Measurements from ENCODE around the gene SLC13A3. TPM values are rescaled to one million over a fixed set of nuclear protein-coding genes. Genes with fewer than 3 reads are reported as not detected.

The SLC13A3 gene
- total RNA-seq, 2 experiments from 2014 or later, result not detected

DNA sequence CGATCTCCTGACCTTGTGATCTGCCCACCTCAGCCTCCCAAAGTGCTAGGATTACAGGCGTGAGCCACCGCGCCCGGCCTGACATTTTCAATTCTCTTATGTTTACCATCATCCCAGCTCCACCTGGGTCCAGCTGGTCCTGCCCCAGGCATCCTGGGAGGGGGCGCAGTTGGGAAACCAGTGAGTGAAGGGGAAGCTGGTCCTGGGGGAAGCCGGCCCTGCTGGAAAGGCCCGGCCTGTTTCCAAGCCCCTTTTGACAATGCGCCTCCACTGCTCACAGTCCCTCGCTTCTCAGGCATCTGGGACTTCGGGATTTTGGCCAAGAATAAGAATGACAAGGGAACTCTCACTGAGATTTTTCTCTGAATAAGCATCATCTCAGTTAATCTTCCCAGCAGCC, 14.2 kb downstream of the SLC13A3 start:
- Mint-ChIP-seq H3K36me3 (ENCODE audit: low read depth) (no peaks in the 10 kb centered on the region), H3K4me1 (ENCODE audit: low read depth) (no peaks in the 10 kb centered on the region), H3K27me3 (ENCODE audit: low read depth) (peaks cover 7% of the 10 kb centered on the region), H3K27ac (no peak overlapping the region), H3K4me3 (no peak overlapping the region), H3K9me3 (no peaks in the 10 kb centered on the region)
- no peak for DNase-seq
- CTCF ChIA-PET, result no interaction called here
- intact Hi-C loops (cut with micrococcal nuclease), result no loop called here

DNA sequence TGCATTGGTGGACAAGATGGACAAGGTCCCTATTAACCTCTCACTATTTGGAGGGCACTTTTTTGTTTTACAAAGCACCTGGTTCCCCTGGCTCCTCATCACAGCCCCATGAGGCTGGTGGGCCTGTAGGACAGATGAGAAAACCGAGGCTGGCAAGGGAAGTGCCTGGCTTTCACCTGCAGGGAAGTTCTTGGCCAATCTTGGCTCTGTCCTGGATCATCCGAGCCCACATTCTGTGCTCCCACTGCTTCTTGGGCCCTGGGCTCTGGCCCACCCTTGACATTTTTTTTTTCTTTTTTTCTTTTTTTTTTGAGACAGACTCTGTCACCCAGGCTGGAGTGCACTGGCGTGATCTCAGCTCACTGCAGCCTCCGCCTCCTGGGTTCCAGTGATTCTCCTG, 14.7 kb downstream of the SLC13A3 start:
- H3K27ac Mint-ChIP-seq, result no peak overlapping the region
- no peaks in the 10 kb centered on the region for H3K9me3 Mint-ChIP-seq
- no peak overlapping the region for H3K4me3 Mint-ChIP-seq
- H3K4me1 Mint-ChIP-seq (ENCODE audit: low read depth), result no peaks in the 10 kb centered on the region
- DNase-seq, result no peak
- H3K36me3 Mint-ChIP-seq (ENCODE audit: low read depth), result no peaks in the 10 kb centered on the region
- CTCF ChIA-PET, result no interaction called here
- H3K27me3 Mint-ChIP-seq (ENCODE audit: low read depth), result peaks cover 7% of the 10 kb centered on the region
- intact Hi-C loops (cut with micrococcal nuclease), result no loop called here

DNA sequence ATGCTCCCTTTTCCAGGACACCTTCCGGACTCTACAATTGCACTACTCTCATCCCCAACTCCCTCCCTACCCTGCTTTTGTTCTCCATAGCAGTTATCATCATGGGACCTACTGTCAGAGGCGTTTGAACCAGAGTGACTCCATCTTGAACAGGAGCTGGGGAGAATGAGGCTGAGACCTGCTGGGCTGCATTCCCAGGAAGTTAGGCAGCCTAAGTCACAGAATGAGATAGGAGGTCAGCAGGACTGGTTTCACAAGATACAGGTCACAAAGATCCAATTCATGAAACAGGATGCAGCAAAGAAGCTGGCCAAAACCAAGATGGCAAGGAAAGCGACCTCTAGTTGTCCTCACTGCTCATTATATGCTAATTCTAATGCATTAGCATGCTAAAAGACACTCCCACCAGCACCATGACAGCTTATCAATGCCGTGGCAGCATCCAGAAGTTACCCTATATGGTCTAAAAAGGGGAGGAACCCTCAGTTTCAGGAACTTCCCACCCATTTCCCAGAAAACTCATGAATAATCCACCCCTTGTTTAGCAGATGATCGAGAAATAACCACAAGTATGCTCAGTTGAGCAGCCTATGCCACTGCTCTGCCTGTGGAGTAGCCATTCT, 15.6 kb downstream of the SLC13A3 start:
- CTCF ChIA-PET, result no interaction called here
- DNase-seq, result no peak
- Mint-ChIP-seq H3K9me3 (no peaks in the 10 kb centered on the region), H3K4me3 (no peak overlapping the region), H3K27me3 (ENCODE audit: low read depth) (peaks cover 7% of the 10 kb centered on the region), H3K36me3 (ENCODE audit: low read depth) (no peaks in the 10 kb centered on the region), H3K4me1 (ENCODE audit: low read depth) (no peaks in the 10 kb centered on the region), H3K27ac (no peak overlapping the region)
- intact Hi-C loops (cut with micrococcal nuclease), result no loop called here

DNA sequence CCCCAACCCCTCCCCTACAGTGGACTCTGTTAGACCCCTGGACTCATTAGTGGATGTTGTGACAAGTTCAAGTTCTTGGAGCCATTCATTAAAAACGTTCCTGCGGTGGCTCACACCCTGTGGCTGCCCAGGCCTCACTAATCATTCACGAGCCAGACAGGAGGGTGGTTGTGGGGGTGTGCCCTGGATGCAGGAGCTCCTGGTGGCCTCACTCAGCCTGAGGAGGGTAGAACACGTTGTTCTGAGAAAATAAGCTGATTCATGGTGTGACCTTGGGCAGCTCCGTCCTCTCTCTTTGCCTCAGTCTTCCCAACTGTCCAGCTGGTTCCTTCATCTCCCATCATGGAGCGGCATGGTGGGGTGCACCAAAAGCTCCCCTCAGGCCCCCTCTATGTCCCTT, 16.7 kb downstream of the SLC13A3 start:
- Mint-ChIP-seq H3K4me1 (ENCODE audit: low read depth) (no peaks in the 10 kb centered on the region), H3K36me3 (ENCODE audit: low read depth) (no peaks in the 10 kb centered on the region), H3K4me3 (no peak overlapping the region), H3K27me3 (ENCODE audit: low read depth) (peaks cover 6% of the 10 kb centered on the region), H3K27ac (no peak overlapping the region), H3K9me3 (peaks cover 4% of the 10 kb centered on the region)
- no peak for DNase-seq
- intact Hi-C loops (cut with micrococcal nuclease), result no loop called here
- CTCF ChIA-PET, result no interaction called here

DNA sequence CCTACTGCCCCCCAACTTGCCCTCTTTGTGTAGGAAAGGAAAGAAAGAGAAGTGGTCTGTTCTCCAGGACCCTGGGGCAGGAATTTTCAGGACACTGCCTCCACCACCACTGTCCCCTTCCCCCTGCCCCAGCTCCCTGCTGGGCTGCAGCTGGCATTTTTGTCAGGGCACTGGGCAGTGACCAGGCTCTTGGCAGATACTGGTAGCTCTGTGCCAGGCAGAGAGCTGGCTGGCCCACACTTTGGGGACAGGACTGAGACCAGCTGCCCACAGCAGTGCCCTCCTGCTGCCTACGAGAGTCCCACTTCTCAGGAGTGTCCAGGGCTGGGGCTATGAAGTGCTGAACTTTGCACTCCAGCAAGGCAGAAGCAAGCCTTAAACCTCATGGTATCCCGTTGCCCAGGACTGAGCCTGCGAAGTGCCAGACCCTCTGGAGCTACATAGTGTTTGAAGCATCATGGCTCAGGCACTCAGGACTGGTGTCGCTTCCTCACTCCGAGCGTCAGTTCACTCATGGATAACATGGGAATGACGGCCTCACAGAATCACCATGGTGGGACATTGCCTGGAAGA, 19.3 kb downstream of the SLC13A3 start:
- Mint-ChIP-seq H3K27ac (no peak overlapping the region), H3K4me3 (no peak overlapping the region), H3K4me1 (ENCODE audit: low read depth) (no peaks in the 10 kb centered on the region), H3K36me3 (ENCODE audit: low read depth) (no peaks in the 10 kb centered on the region), H3K27me3 (ENCODE audit: low read depth) (peaks cover 10% of the 10 kb centered on the region), H3K9me3 (peaks cover 6% of the 10 kb centered on the region)
- intact Hi-C loops (cut with micrococcal nuclease), result no loop called here
- CTCF ChIA-PET, result no interaction called here
- no peak for DNase-seq

DNA sequence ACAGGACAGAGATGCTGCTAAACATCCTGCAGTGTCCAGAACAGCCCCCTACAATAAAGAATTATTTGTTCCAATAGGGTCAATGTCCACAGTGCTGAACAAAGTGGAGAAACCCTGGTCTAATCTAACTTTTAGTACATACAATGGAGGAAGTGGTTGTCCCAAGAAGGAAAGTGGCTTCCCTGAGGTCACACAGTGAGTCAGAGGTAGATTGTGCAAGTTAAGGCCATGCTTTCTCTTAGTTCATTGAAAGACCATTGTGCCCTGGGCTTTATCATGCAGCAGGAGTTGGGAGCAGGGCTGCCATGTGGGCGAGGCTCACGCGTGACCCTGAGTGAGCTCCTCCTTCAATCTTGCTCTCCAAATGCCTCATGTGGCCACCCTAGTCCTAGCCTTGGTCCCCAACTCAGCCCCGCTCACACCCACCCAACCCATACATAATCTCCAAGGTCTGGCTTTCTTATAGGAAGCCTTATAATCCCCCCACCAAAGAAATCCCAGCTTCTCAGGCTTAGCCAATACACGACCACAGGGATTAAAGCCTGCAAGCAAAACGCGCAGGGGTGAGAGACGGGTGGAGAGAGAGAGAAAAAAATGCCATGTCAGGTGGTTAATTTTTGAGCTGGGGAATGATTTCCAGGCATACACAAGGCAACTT, 19.9 kb downstream of the SLC13A3 start:
- DNase-seq, result no peak
- no peak overlapping the region for H3K4me3 Mint-ChIP-seq
- no peaks in the 10 kb centered on the region for H3K36me3 Mint-ChIP-seq (ENCODE audit: low read depth)
- peaks cover 6% of the 10 kb centered on the region for H3K9me3 Mint-ChIP-seq
- peaks cover 13% of the 10 kb centered on the region for H3K27me3 Mint-ChIP-seq (ENCODE audit: low read depth)
- CTCF ChIA-PET, result no interaction called here
- no peaks in the 10 kb centered on the region for H3K4me1 Mint-ChIP-seq (ENCODE audit: low read depth)
- no peak overlapping the region for H3K27ac Mint-ChIP-seq
- intact Hi-C loops (cut with micrococcal nuclease), result no loop called here

DNA sequence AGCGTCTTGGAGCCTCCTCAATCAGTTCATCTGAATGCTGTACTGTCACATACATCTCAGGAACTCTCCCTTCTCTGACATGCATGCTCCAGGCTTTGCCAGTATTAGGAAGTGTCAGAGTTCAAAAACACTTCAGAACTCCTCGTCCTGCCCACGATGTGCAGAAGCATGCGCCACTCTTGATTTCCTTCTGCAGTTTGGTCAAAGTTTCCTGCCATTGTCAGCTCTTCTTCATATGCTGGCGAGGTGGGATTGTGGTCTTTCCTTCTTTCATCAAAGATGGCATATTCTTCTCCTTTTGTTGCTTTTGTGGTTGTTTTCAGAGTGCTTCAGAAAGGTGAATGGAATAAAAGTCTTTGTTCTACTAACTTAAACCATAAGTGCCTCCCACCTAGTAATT, 21.0 kb downstream of the SLC13A3 start:
- peaks cover 11% of the 10 kb centered on the region for H3K9me3 Mint-ChIP-seq
- no peak for DNase-seq
- H3K4me1 Mint-ChIP-seq (ENCODE audit: low read depth), result no peaks in the 10 kb centered on the region
- H3K27me3 Mint-ChIP-seq (ENCODE audit: low read depth), result peaks cover 19% of the 10 kb centered on the region
- no peaks in the 10 kb centered on the region for H3K36me3 Mint-ChIP-seq (ENCODE audit: low read depth)
- intact Hi-C loops (cut with micrococcal nuclease), result no loop called here
- CTCF ChIA-PET, result no interaction called here
- no peak overlapping the region for H3K4me3 Mint-ChIP-seq
- H3K27ac Mint-ChIP-seq, result no peak overlapping the region

DNA sequence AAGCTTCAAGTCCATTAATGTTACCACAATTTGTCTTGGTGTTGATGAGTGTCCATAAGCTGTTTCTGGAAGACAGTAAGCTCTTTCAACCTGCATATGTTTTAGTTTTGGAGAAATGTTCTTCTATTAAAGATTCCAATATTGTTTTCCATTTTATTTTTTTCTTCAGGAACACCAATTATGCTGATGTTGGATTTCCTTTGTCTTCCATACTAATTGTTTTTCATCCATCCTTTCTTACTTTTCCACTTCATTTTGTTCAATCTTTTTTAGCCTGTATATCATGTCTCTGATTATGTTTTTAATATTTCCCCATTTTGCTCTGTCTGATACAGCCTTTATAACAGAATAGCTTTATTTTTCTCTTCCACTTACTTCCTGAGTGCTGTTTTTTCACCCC, 21.9 kb downstream of the SLC13A3 start:
- Mint-ChIP-seq H3K36me3 (ENCODE audit: low read depth) (no peaks in the 10 kb centered on the region), H3K27ac (no peak overlapping the region), H3K4me1 (ENCODE audit: low read depth) (no peaks in the 10 kb centered on the region), H3K4me3 (no peak overlapping the region), H3K27me3 (ENCODE audit: low read depth) (peaks cover 19% of the 10 kb centered on the region), H3K9me3 (peaks cover 11% of the 10 kb centered on the region)
- CTCF ChIA-PET, result no interaction called here
- intact Hi-C loops (cut with micrococcal nuclease), result no loop called here
- DNase-seq, result no peak

DNA sequence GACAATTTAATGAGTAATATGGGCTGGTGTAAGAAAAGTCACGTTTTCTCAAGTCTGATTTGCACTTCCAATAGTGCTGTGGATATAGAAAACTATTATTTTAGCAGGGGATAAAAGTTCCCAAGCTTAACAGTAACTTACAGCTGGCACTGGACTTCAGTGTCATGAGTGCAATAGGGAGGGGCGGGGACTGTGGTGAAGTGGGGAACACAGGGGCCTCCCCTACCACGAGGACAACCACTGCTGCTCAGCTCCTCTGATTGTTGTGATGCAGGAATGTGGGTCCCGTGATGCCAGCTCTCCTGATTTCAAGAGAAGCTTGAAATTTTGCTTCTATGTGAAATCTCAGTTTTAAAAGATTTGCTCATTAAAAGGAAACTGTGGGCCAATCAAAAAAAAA, 24.0 kb downstream of the SLC13A3 start:
- H3K4me1 Mint-ChIP-seq (ENCODE audit: low read depth), result no peaks in the 10 kb centered on the region
- intact Hi-C loops (cut with micrococcal nuclease), result no loop called here
- no peaks in the 10 kb centered on the region for H3K36me3 Mint-ChIP-seq (ENCODE audit: low read depth)

DNA sequence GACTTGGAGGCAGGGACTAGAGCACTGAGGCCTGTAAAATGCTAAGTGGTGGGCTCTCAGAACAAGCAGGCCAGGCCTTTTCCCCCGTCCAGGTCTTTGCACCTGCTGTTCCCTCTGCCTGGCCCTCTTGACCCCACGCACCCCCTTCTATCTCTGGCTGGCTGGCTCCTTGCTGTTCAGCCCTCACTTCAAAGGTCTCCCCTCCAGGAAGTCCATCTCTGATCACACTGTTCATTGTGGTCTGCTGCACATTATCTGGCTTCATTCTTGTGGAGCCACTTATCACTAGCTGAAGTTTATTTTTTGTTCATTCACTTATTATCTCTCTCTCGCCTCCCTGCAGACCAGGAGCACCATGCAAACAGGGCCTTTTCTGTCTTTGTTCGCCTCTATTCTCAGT, 24.5 kb downstream of the SLC13A3 start:
- Mint-ChIP-seq H3K27ac (no peak overlapping the region), H3K27me3 (ENCODE audit: low read depth) (peaks cover 15% of the 10 kb centered on the region), H3K4me3 (no peak overlapping the region), H3K36me3 (ENCODE audit: low read depth) (no peaks in the 10 kb centered on the region), H3K9me3 (peaks cover 17% of the 10 kb centered on the region), H3K4me1 (ENCODE audit: low read depth) (no peaks in the 10 kb centered on the region)
- intact Hi-C loops (cut with micrococcal nuclease), result no loop called here
- CTCF ChIA-PET, result interaction anchor here (0.7 kb wide), 1 partner anchor 122 kb away, joined by 6 read pairs; no protein-coding TSS in a partner anchor
- no peak for DNase-seq

More for the DNA sequence above, 24.0 kb downstream of the SLC13A3 start:
- H3K27ac Mint-ChIP-seq, result no peak overlapping the region
- H3K9me3 Mint-ChIP-seq, result peaks cover 17% of the 10 kb centered on the region
- CTCF ChIA-PET, result no interaction called here
- no peak for DNase-seq
- H3K27me3 Mint-ChIP-seq (ENCODE audit: low read depth), result peaks cover 15% of the 10 kb centered on the region
- H3K4me3 Mint-ChIP-seq, result no peak overlapping the region

DNA sequence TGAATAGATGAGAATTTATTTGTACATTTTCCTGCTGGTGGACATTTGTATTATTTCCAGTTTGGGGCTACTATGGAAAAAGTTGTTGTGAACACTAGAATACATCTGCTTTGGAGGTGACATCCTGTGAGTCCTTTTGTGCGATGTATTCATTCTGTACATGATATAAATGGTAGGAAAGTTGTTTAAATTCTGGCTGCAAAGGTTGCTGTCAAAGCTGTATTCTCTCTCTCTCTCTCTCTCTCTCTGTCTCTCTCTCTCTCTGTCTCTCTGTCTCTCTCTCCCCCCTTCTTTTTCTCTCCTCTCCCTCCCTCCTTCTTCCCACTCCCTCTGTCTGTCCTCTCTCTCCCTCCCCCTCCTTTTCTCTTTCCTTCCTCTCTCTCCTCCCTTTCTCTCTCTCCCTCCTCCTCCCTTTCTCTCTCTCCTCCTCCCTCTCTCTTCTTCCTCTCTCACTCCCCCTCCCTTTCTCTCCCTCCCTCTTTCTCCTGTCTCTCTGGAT, 25.3 kb downstream of the SLC13A3 start:
- DNase-seq, result no peak
- H3K27me3 Mint-ChIP-seq (ENCODE audit: low read depth), result peaks cover 19% of the 10 kb centered on the region
- intact Hi-C loops (cut with micrococcal nuclease), result no loop called here
- no peaks in the 10 kb centered on the region for H3K4me1 Mint-ChIP-seq (ENCODE audit: low read depth)
- H3K9me3 Mint-ChIP-seq, result peaks cover 17% of the 10 kb centered on the region
- H3K27ac Mint-ChIP-seq, result no peak overlapping the region
- CTCF ChIA-PET, result interaction anchor here (0.7 kb wide), 1 partner anchor 121 kb away, joined by 6 read pairs; no protein-coding TSS in a partner anchor
- H3K36me3 Mint-ChIP-seq (ENCODE audit: low read depth), result no peaks in the 10 kb centered on the region
- no peak overlapping the region for H3K4me3 Mint-ChIP-seq

DNA sequence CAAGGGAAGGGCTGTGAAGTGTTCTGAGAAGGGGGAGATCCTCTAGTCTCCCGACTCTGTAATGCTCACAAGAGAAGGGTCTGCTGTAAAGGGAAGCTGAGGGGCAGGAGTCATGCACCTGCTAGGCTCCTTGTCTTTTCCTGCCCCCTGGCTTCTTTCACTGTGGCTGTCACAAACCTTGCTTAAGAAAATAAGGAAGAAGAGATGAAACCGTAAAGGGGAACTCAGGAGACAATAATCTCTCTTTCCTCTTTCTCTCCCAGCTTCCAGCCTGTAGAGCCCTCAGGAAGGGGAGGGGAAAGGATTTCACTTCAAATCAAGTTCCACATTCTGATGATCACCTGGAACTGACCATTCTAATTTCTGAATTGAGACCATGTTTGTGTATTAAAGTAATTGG, 26.3 kb downstream of the SLC13A3 start:
- CTCF ChIA-PET, result interaction anchor here (0.7 kb wide), 2 partner anchors 9 to 468 kb away, joined by 3 read pairs; no protein-coding TSS in a partner anchor
- Mint-ChIP-seq H3K36me3 (ENCODE audit: low read depth) (no peaks in the 10 kb centered on the region), H3K9me3 (peaks cover 17% of the 10 kb centered on the region), H3K27me3 (ENCODE audit: low read depth) (peaks cover 19% of the 10 kb centered on the region), H3K4me3 (no peak overlapping the region), H3K4me1 (ENCODE audit: low read depth) (no peaks in the 10 kb centered on the region), H3K27ac (no peak overlapping the region)
- DNase-seq, result no peak
- intact Hi-C loops (cut with micrococcal nuclease), result no loop called here

DNA sequence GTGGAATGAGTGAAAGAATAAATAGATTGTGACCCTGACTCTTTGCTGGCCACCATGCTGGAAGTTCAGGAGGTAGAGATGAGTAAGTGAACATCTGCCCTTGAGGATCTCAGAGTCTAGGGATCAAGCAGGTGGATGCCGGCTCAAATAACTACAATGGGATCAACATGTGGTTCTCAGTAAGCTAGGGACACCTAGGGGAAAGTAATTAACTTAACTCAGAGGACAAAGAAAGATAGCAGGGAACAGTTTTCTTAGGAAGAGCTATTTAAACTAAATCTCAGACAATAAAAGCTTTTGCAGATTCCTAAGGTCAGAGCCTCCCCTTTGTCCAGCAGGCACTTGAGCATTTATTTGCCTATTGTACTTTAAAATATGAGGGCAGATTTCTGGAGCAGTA, 29.1 kb downstream of the SLC13A3 start:
- intact Hi-C loops (cut with micrococcal nuclease), result no loop called here
- Mint-ChIP-seq H3K4me1 (ENCODE audit: low read depth) (no peaks in the 10 kb centered on the region), H3K27ac (no peak overlapping the region), H3K4me3 (no peak overlapping the region), H3K27me3 (ENCODE audit: low read depth) (peaks cover 15% of the 10 kb centered on the region), H3K9me3 (peaks cover 11% of the 10 kb centered on the region), H3K36me3 (ENCODE audit: low read depth) (no peaks in the 10 kb centered on the region)
- no peak for DNase-seq
- CTCF ChIA-PET, result no interaction called here

Measured in activated naive CD4-positive, alpha-beta T cell treated with anti-CD3 and anti-CD28 coated beads for 36 hours (primary cell).